SJSA1 (cell line): ENCODE results near the gene FNTB. TPM values are rescaled to one million over a fixed set of nuclear protein-coding genes. Genes with fewer than 3 reads are reported as not detected.

Experiments
- DNase-seq, 2 experiments: peaks; one replicate each; pipeline ENCODE4 v3.0.0-alpha.2; 2015 to 2020; ENCODE audit warnings: low spot score in 2 of 2, low read depth in 1 of 2
- H3K27ac ChIP-seq: fragments of 250-450 bp; sonication (Bioruptor Pico); 2 replicates; pipeline ENCODE4 v1.5.1; 2020; ENCODE audit warnings: mild to moderate bottlenecking, moderate library complexity
- H3K27me3 ChIP-seq: fragments of 250-450 bp; sonication (Bioruptor Pico); replicated peaks from 2 replicates; pipeline ENCODE4 v1.5.1; 2020; ENCODE audit warnings: mild to moderate bottlenecking, moderate library complexity
- H3K36me3 ChIP-seq: fragments of 250-450 bp; sonication (Bioruptor Pico); 2 replicates; pipeline ENCODE4 v1.5.1; 2020; ENCODE audit warnings: mild to moderate bottlenecking
- H3K4me1 ChIP-seq: fragments of 250-450 bp; sonication (Bioruptor Pico); replicated peaks from 2 replicates; pipeline ENCODE4 v1.6.1; 2021; ENCODE audit warnings: mild to moderate bottlenecking
- H3K4me3 ChIP-seq: fragments of 250-450 bp; sonication (Bioruptor Pico); 2 replicates; pipeline ENCODE4 v1.5.1; 2020; ENCODE audit warnings: mild to moderate bottlenecking
- H3K9me3 ChIP-seq: fragments of 250-450 bp; sonication (Bioruptor Pico); replicated peaks from 2 replicates; pipeline ENCODE4 v1.5.1; 2020; ENCODE audit warnings: mild to moderate bottlenecking
- total RNA-seq: library from RNA; depleted of rRNA; stranded (reverse); fragments of >200 nt; shearing (Covaris generic); gene quantifications from 2 replicates; pipeline ENCODE4 v1.2.3, GENCODE V29; 2014

FNTB gene
- total RNA-seq, 1 experiment from 2014 or later: 7.4 TPM

- H3K9me3 ChIP-seq: no peaks in the 10 kb centered on the region
- DNase-seq: no peak
- H3K36me3 ChIP-seq: no peaks in the 10 kb centered on the region
- no peak overlapping the region for H3K4me3 ChIP-seq
- H3K4me1 ChIP-seq: peaks cover 74% of the 10 kb centered on the region
- H3K27me3 ChIP-seq: no peaks in the 10 kb centered on the region
- H3K27ac ChIP-seq: peak overlapping the region; percentile 76
These were observed 15.0 kb downstream of the FNTB start for GRCh38 chr14:65001723-65002122.

- H3K36me3 ChIP-seq: no peaks in the 10 kb centered on the region
- no peaks in the 10 kb centered on the region for H3K9me3 ChIP-seq
- peak overlapping the region; percentile 76 for H3K27ac ChIP-seq
- peak in 1 of 2 experiments; percentile 39 for DNase-seq
- no peak overlapping the region for H3K4me3 ChIP-seq
- H3K27me3 ChIP-seq: no peaks in the 10 kb centered on the region
- peaks cover 75% of the 10 kb centered on the region for H3K4me1 ChIP-seq
These were observed 16.0 kb downstream of the FNTB start for GRCh38 chr14:65002586-65003210.

- Histone ChIP-seq H3K4me3 (no peak overlapping the region), H3K9me3 (no peaks in the 10 kb centered on the region), H3K4me1 (peaks cover 68% of the 10 kb centered on the region), H3K27me3 (no peaks in the 10 kb centered on the region), H3K36me3 (no peaks in the 10 kb centered on the region), H3K27ac (peak overlapping the region; percentile 76)
- DNase-seq: no peak
These were observed 16.7 kb downstream of the FNTB start for GRCh38 chr14:65003394-65003793.

- H3K36me3 ChIP-seq: no peaks in the 10 kb centered on the region
- H3K4me1 ChIP-seq: peaks cover 43% of the 10 kb centered on the region
- no peaks in the 10 kb centered on the region for H3K9me3 ChIP-seq
- peak overlapping the region; percentile 5; the same call in 1 of the 2 replicates for H3K27ac ChIP-seq
- no peak overlapping the region for H3K4me3 ChIP-seq
- peak in 1 of 2 experiments; percentile 29 for DNase-seq
- no peaks in the 10 kb centered on the region for H3K27me3 ChIP-seq
These were observed 19.6 kb downstream of the FNTB start for GRCh38 chr14:65006261-65006721.

- Histone ChIP-seq H3K4me1 (peaks cover 34% of the 10 kb centered on the region), H3K9me3 (no peaks in the 10 kb centered on the region), H3K4me3 (no peak overlapping the region), H3K27ac (no peak overlapping the region), H3K36me3 (no peaks in the 10 kb centered on the region), H3K27me3 (no peaks in the 10 kb centered on the region)
- DNase-seq: no peak
These were observed 20.5 kb downstream of the FNTB start for GRCh38 chr14:65007202-65007601.

- no peak overlapping the region for H3K27ac ChIP-seq
- no peaks in the 10 kb centered on the region for H3K36me3 ChIP-seq
- H3K9me3 ChIP-seq: no peaks in the 10 kb centered on the region
- no peaks in the 10 kb centered on the region for H3K27me3 ChIP-seq
- no peak overlapping the region for H3K4me3 ChIP-seq
- H3K4me1 ChIP-seq: peaks cover 16% of the 10 kb centered on the region
- no peak for DNase-seq
These were observed 23.7 kb downstream of the FNTB start for GRCh38 chr14:65010211-65010931.

GRCh38 chr14:65011538-65011937 is 24.8 kb downstream of the FNTB start:
- Histone ChIP-seq H3K36me3 (peaks cover 9% of the 10 kb centered on the region), H3K4me1 (peaks cover 6% of the 10 kb centered on the region)
- DNase-seq: no peak

GRCh38 chr14:65012353-65012752 is 25.7 kb downstream of the FNTB start:
- H3K27me3 ChIP-seq: no peaks in the 10 kb centered on the region
- H3K4me1 ChIP-seq: no peaks in the 10 kb centered on the region
- DNase-seq: no peak
- no peaks in the 10 kb centered on the region for H3K9me3 ChIP-seq
- H3K4me3 ChIP-seq: no peak overlapping the region
- no peak overlapping the region for H3K27ac ChIP-seq
- H3K36me3 ChIP-seq: peaks cover 9% of the 10 kb centered on the region

More at GRCh38 chr14:65011538-65011937, 24.8 kb downstream of the FNTB start:
- Histone ChIP-seq H3K27me3 (no peaks in the 10 kb centered on the region), H3K27ac (no peak overlapping the region), H3K4me3 (no peak overlapping the region), H3K9me3 (no peaks in the 10 kb centered on the region)

- Histone ChIP-seq H3K4me1 (no peaks in the 10 kb centered on the region), H3K9me3 (no peaks in the 10 kb centered on the region), H3K27ac (no peak overlapping the region), H3K4me3 (no peak overlapping the region), H3K36me3 (peaks cover 9% of the 10 kb centered on the region), H3K27me3 (no peaks in the 10 kb centered on the region)
- no peak for DNase-seq
These were observed 28.7 kb downstream of the FNTB start for GRCh38 chr14:65015391-65015790.

GRCh38 chr14:65016471-65016870 is 29.8 kb downstream of the FNTB start:
- Histone ChIP-seq H3K4me3 (no peak overlapping the region), H3K36me3 (peaks cover 9% of the 10 kb centered on the region), H3K27ac (no peak overlapping the region), H3K9me3 (no peaks in the 10 kb centered on the region), H3K27me3 (no peaks in the 10 kb centered on the region), H3K4me1 (no peaks in the 10 kb centered on the region)
- no peak for DNase-seq

GRCh38 chr14:65019944-65020566 is 33.4 kb downstream of the FNTB start:
- H3K4me1 ChIP-seq: no peaks in the 10 kb centered on the region
- peak; percentile 47 to 64 for DNase-seq
- H3K36me3 ChIP-seq: peaks cover 9% of the 10 kb centered on the region
- no peak overlapping the region for H3K27ac ChIP-seq
- no peaks in the 10 kb centered on the region for H3K27me3 ChIP-seq
- H3K9me3 ChIP-seq: no peaks in the 10 kb centered on the region
- no peak overlapping the region for H3K4me3 ChIP-seq

- no peaks in the 10 kb centered on the region for H3K9me3 ChIP-seq
- no peaks in the 10 kb centered on the region for H3K4me1 ChIP-seq
- 0 out of 2 replicates have a peak, but pooled peaks cover 1% of the 10 kb centered on the region for H3K36me3 ChIP-seq
- no peak for DNase-seq
- H3K27me3 ChIP-seq: no peaks in the 10 kb centered on the region
- no peak overlapping the region for H3K4me3 ChIP-seq
- H3K27ac ChIP-seq: no peak overlapping the region
These were observed 38.3 kb downstream of the FNTB start for GRCh38 chr14:65024957-65025356.

- Histone ChIP-seq H3K36me3 (0 out of 2 replicates have a peak, but pooled peaks cover 5% of the 10 kb centered on the region), H3K27ac (no peak overlapping the region), H3K9me3 (no peaks in the 10 kb centered on the region), H3K4me3 (no peak overlapping the region), H3K27me3 (no peaks in the 10 kb centered on the region), H3K4me1 (no peaks in the 10 kb centered on the region)
- DNase-seq: no peak
These were observed 39.1 kb downstream of the FNTB start for GRCh38 chr14:65025818-65026217.

- DNase-seq: no peak
- H3K4me1 ChIP-seq: no peaks in the 10 kb centered on the region
- H3K27me3 ChIP-seq: no peaks in the 10 kb centered on the region
- no peaks in the 10 kb centered on the region for H3K9me3 ChIP-seq
- H3K4me3 ChIP-seq: no peak overlapping the region
- 0 out of 2 replicates have a peak, but pooled peaks cover 5% of the 10 kb centered on the region for H3K36me3 ChIP-seq
- H3K27ac ChIP-seq: no peak overlapping the region
These were observed 39.8 kb downstream of the FNTB start for GRCh38 chr14:65026526-65026925.
